GM21576 (cell line): ENCODE data around the gene MTHFD2L.
A peak's percentile ranks its signal among the peaks of the same experiment; 100 is the strongest.
"Not testable (repeated sequence)": the region's sequence is repeated elsewhere in the genome, so short reads cannot be mapped to it uniquely, and the experiment has no call there.

ENCODE experiments used
- ATAC-seq: cut with Tn5 transposase; IDR thresholded peaks from one replicate; pipeline ENCODE4 v1.9.1; 2021; ENCODE audit warnings: mild to moderate bottlenecking, moderate library complexity; ENCODE audit not compliant: unreplicated experiment

The MTHFD2L gene

GRCh38 chr4:74157561-74158465 is at the start of gene MTHFD2L:
TSS of gene MTHFD2L (plus strand) at chr4:74158118. CDS start at chr4:74158139, 21 bp downstream.
- ATAC-seq = peak; percentile 98

DNA sequence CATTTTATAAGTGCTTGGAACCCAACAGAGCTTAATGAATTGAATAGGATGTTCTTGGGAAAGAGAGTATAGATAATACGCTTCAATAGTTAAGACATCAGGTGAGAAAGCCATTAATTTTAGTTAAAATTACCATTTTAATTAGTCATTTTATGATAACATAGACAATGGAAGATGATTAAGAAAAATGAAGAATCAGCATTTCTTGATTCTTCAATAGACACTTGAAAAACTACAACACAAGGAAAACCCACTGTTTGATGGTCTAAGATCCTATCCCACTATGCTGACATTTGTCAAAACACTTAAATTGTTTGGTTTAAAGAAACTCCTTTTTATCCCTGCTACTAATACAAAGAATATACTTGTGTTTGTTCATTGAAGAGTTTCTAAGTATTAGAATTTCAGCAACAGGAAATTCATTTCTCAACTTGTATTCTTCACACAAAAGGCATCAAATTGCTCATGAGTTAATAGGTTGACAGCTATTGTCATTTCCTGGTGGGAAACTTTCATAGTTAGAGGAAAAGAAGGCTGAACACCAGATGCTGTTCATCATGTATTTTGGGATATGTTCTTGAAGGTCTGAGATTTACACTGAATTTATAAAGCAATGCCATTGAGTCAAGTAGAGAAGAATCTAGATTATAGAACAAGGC is 49.3 kb upstream of the MTHFD2L start:
- ATAC-seq = no peak

GRCh38 chr4:74109116-74109869 is 48.6 kb upstream of the MTHFD2L start:
- ATAC-seq = no peak

- no peak for ATAC-seq
Observed at GRCh38 chr4:74109870-74110605, 47.9 kb upstream of the MTHFD2L start.

DNA sequence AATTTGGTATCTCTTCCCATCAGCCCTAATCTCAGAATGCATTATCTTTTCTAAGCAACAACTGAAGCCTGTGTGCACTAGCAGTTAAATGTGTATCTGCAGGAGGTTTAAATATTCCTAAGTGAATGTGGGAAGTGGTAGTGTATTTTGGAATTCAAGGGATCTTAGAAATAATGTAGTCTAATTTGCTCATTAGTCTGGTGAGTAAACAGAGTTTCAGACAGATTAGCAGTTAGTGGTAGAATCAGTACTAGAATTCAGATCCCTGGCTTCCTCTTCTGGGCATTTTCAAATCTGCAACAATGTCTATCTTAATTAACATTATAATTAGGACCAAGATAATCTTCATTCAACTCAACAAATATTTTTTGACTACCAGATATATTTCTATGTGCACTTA is 47.2 kb upstream of the MTHFD2L start:
- no peak for ATAC-seq

DNA sequence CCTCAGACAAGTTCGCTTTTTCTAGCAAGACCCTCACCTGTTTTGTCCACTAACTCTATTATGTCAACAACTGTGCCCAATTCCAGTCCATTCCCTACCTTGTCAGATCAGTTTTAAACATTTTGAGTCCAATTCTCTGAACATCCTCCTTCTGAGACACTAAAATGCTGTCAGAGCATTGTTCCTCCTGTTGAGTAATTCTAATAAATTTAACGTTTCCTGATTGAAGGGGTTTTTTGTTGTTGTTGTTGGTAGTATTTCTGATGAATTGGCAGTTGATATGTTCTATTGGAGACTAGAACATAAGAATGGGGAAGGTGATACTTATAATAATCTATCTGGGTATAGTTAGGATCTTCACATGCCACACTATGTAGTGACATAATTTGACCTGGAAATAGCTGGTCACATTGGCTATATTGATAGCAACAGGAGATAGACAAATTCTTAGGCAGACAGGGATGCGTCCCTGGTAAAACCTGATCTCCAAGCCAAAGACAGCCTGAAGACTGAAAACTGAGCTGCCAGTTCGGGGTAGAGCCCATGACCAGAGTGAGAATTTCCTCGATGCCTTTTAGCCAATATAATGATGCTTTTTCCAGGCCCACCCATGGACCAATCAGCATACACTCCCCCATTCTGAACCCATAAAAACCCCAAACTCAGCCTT is 46.5 kb upstream of the MTHFD2L start:
- no peak for ATAC-seq

- no peak for ATAC-seq
Observed at GRCh38 chr4:74111990-74112389, 45.9 kb upstream of the MTHFD2L start.

- no peak for ATAC-seq
Observed at GRCh38 chr4:74112399-74113105, 45.4 kb upstream of the MTHFD2L start.

DNA sequence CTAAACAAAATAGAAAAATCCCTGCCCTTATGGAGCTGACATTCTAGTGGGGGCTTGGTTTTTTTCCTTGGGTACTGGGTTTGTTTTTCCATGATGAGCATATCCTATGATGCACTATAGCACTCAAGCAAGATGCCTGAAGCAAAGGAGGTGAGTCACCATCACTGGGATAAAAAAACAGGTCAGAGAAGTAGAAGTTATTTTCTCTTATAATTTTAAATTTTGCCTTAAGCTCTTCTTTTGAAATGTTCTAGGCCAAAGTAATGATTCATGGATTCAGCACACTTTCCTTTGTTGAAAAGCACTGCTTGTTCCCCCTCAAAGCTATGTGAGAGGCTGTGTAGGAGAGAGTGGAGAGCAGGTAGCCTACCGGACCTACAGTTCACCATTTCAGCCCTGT is 43.7 kb upstream of the MTHFD2L start:
- ATAC-seq = no peak

GRCh38 chr4:74117024-74117534 is 40.8 kb upstream of the MTHFD2L start:
- no peak for ATAC-seq

DNA sequence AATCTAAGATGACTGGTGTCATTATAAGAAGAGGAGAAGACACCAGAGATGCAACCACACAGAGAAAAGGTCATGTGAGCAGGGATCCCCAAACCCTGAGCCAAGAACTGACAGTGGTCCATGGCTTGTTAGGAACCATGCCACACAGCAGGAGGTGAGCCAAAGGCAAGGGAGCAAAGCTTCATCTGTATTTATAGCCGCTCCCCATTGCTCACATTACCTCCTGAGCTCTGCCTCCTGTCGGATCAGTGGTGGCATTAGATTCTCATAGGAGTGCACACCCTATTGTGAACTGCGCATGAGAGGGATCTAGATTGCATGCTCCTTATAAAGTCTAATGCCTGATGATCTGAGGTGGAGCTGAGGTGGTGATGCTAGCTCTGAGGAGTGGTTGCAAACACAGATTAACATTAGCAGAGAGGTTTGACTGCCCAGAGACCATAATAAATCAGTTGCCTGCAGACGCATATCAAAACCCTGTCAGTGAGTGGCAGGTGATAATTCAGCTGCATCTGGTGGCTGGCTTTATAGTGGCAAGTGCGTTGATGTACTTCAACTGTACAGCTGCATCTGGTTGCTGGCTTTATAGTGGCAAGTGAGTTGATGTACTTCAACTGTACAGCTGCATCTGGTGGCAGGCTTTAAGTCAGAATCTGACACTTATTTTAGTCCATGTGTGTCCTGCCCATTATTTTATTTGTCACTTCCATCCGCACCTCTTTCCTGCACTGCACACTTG is 39.1 kb upstream of the MTHFD2L start:
- no peak for ATAC-seq

DNA sequence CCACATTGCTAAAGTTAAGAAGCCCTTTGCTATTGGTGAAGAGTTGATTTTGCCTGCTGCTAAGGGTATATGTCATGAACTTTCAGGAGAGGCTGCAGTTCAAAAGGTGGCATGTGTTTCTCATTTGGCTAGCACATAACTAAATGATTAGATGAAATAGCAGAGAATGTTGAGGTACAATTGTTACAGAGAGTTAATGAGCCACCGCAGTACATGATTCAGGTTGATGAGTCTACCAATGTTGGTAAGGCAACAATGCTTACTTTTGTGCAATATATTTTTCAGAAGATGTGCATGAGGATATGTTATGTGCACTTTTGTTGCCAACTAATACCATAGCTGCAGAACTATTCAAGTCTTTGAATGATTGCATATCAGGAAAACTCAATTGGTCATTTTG is 37.8 kb upstream of the MTHFD2L start:
- ATAC-seq = no peak

DNA sequence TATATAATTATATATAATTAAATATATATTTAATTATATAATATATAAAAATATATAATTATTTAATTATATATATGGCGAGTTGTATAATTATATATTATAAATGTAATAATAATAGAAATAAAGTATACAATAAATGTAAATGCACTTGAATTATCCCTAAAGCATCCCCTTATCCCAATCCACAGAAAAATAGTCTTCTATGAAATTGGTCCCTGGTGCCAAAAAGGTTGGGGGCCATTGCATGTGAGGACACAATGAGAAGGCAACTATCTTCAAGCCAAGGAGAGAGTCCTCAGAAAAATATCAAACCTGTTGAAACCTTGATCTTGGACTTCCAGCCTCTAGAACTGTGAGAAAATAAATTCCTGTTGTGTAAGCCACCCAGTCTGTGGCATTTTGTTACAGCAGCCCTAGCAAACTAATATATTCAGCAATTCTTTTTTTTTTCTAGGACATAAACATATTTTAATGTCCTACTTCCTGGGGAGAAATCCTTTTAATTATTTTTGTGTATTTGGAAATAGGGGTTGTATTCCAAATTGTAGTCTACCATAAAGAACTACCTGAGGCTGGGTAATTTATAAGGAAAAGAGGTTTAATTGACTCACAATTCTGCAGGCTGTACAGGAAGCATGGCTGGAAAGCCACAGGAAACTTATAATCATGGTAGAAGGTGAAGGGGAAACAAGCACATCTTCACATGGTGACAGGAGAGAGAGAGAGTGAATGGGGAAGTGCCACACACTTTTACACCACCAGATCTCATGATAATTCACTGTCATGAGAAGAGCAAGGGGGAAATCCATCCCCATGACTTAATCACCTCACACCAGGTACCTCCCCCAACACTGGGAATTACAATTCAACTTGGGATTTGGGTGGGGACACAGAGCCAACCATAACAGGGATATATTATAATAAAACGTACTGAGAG is 36.0 kb upstream of the MTHFD2L start:
- no peak for ATAC-seq

- ATAC-seq = no peak
Observed at GRCh38 chr4:74123065-74123728, 34.7 kb upstream of the MTHFD2L start.

DNA sequence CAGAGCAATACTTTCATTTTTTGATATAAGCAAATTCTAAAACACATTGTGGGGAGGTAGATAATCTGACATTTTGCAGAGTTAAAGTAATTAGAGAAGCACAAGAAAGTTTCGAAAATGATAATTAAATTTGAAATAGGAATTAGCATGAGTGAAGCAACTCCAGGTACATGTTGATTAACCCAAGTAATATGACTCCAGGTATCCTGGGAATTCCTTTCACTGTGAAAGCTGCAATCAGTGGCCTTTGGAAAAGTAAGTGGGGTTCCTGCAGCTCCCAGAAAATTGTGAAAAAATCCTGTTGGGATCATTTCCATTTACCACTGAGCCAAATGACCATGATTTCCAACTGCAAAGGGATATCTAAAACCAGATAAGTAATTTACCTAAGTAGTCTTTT is 32.9 kb upstream of the MTHFD2L start:
- ATAC-seq = no peak

- ATAC-seq = no peak
Observed at GRCh38 chr4:74127745-74128144, 30.2 kb upstream of the MTHFD2L start.

DNA sequence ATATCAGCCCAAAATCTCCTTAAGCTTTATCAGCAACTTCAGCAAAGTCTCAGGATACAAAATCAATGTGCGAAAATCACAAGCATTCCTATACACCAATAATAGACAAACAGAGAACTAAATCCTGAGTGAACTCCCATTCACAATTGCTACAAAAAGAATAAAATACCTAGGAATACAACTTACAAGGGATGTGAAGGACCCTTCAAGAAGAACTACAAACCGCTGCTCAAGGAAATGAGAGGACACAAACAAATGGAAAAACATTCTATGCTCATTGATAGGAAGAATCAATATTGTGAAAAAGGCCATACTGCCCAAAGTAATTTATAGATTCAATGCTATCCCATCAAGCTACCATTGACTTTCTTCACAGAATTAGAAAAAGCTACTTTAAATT is 27.1 kb upstream of the MTHFD2L start:
- not testable (repeated sequence) for ATAC-seq
